NCI-H1930 (cell line): Measurements from ENCODE around the gene TAOK3.
"Not testable (repeated sequence)": the region's sequence is repeated elsewhere in the genome, so short reads cannot be mapped to it uniquely, and the experiment has no call there.

Experiments used
- DNase-seq, 2 experiments: peaks; one replicate each; lab custom pipeline; 2025; lab: John Stamatoyannopoulos, UW

The TAOK3 gene

GRCh38 chr12:118299791-118300460 lies 72.8 kb downstream of the TAOK3 start:
- DNase-seq = no peak

GRCh38 chr12:118297284-118297683 lies 75.4 kb downstream of the TAOK3 start:
- DNase-seq = no peak

- DNase-seq = no peak
Observed at GRCh38 chr12:118292836-118293235, 79.9 kb downstream of the TAOK3 start.

- no peak for DNase-seq
Observed at GRCh38 chr12:118290130-118290529, 82.6 kb downstream of the TAOK3 start.

GRCh38 chr12:118288174-118288573 lies 84.5 kb downstream of the TAOK3 start:
- no peak for DNase-seq

GRCh38 chr12:118287728-118288127 lies 85.0 kb downstream of the TAOK3 start:
- DNase-seq = no peak

- no peak for DNase-seq
Observed at GRCh38 chr12:118282767-118283166, 89.9 kb downstream of the TAOK3 start.

- not testable (repeated sequence) for DNase-seq
Observed at GRCh38 chr12:118278288-118278687, 94.4 kb downstream of the TAOK3 start.

GRCh38 chr12:118274066-118274465 lies 98.6 kb downstream of the TAOK3 start:
- no peak for DNase-seq

GRCh38 chr12:118271770-118272417 lies 100.8 kb downstream of the TAOK3 start:
- DNase-seq = no peak

GRCh38 chr12:118271183-118271582 lies 101.5 kb downstream of the TAOK3 start:
- DNase-seq = no peak

GRCh38 chr12:118269806-118270205 lies 102.9 kb downstream of the TAOK3 start:
- no peak for DNase-seq

- DNase-seq = no peak
Observed at GRCh38 chr12:118259079-118259478, 113.6 kb downstream of the TAOK3 start.

GRCh38 chr12:118256352-118256751 lies 116.4 kb downstream of the TAOK3 start:
- DNase-seq = no peak

GRCh38 chr12:118249547-118249946 lies 123.2 kb downstream of the TAOK3 start:
- DNase-seq = no peak

GRCh38 chr12:118245886-118246285 lies 126.8 kb downstream of the TAOK3 start:
- not testable (repeated sequence) for DNase-seq

GRCh38 chr12:118238888-118239287 lies 133.8 kb downstream of the TAOK3 start:
- DNase-seq = no peak

- no peak for DNase-seq
Observed at GRCh38 chr12:118237908-118238307, 134.8 kb downstream of the TAOK3 start.

- no peak for DNase-seq
Observed at GRCh38 chr12:118237052-118237665, 135.5 kb downstream of the TAOK3 start.

GRCh38 chr12:118220702-118221101 lies 152.0 kb downstream of the TAOK3 start:
- no peak for DNase-seq

- no peak for DNase-seq
Observed at GRCh38 chr12:118219772-118220171, 152.9 kb downstream of the TAOK3 start.

GRCh38 chr12:118219106-118219505 lies 153.6 kb downstream of the TAOK3 start:
- no peak for DNase-seq

- DNase-seq = no peak
Observed at GRCh38 chr12:118213452-118213851, 159.3 kb downstream of the TAOK3 start.
